Glutamatergic neuron (in vitro differentiated cells): ENCODE data around the gene PLD1. TPM values are rescaled to one million over a fixed set of nuclear protein-coding genes. Genes with fewer than 3 reads are reported as not detected.

Experiments used
- DNase-seq: peaks from one replicate; pipeline ENCODE4 v3.0.0; 2022
- H3K27ac Mint-ChIP-seq: one replicate; pipeline ENCODE4 v1.8.0; 2020; ENCODE audit warnings: mild to moderate bottlenecking, mixed read lengths, inconsistent platforms; ENCODE audit not compliant: unreplicated experiment
- H3K27me3 Mint-ChIP-seq: one replicate; pipeline ENCODE4 v1.8.0; 2020; ENCODE audit warnings: mild to moderate bottlenecking, moderate library complexity, mixed read lengths, inconsistent platforms; ENCODE audit not compliant: unreplicated experiment
- H3K36me3 Mint-ChIP-seq: one replicate; pipeline ENCODE4 v1.8.0; 2020; ENCODE audit warnings: mild to moderate bottlenecking, mixed read lengths, inconsistent platforms; ENCODE audit not compliant: unreplicated experiment
- H3K4me1 Mint-ChIP-seq: one replicate; pipeline ENCODE4 v1.8.0; 2020; ENCODE audit warnings: mild to moderate bottlenecking, low read depth, mixed read lengths, inconsistent platforms; ENCODE audit not compliant: unreplicated experiment
- H3K4me3 Mint-ChIP-seq: one replicate; pipeline ENCODE4 v1.8.0; 2020; ENCODE audit warnings: mild to moderate bottlenecking, mixed read lengths, inconsistent platforms; ENCODE audit not compliant: unreplicated experiment
- H3K9me3 Mint-ChIP-seq: one replicate; pipeline ENCODE4 v1.8.0; 2020; ENCODE audit warnings: mild to moderate bottlenecking, moderate library complexity, mixed read lengths, inconsistent platforms; ENCODE audit not compliant: unreplicated experiment
- total RNA-seq: library from RNA; stranded (reverse); fragmentation: NEBNext Ultra II Directional; extraction: Animal tissue kit (Norgen Biotek cat#: 25700); gene quantifications from one replicate; pipeline ENCODE4 v1.2.1, GENCODE V29; 2021; ENCODE audit not compliant: unreplicated experiment
- TF ChIP-seq, protein P1 (sequence below): fragments of 200-600 bp; sonication (generic); IDR thresholded peaks from one replicate; pipeline ENCODE4 v1.5.0; 2021; ENCODE audit not compliant: partially characterized antibody, unreplicated experiment

PLD1 gene
- total RNA-seq, 1 donor from 2014 or later = 0.61 TPM

DNA sequence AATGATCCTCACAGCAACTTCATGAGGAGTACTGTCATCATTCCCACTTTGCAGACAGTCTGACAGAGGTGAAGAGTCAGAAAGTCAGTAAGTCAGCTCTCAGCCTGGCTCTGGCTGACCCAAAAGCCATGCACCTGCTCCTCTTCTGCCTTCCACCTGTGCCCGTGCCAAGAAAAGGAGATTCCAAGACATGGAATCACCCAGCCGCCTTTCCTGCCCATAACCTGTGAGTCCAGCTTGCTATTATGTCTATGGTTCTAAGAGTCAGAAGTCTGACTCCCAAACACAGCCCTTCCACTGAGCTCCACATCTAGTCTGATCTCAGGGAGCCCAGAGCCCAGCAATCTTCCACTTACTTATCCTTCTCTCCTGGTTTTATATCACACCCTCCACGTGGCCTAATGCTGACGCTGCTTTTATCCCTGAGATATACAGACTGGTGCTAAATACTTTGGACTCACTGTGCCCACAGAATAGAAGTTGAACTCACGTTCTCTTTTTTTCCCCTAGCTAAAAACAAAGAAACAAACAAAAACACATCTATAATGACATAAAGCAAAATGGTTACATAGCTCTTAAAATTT, 66.0 kb downstream of the PLD1 start:
- Mint-ChIP-seq H3K9me3 (peaks cover 2% of the 10 kb centered on the region), H3K27me3 (no peaks in the 10 kb centered on the region), H3K27ac (no peak overlapping the region), H3K4me3 (no peak overlapping the region), H3K36me3 (no peaks in the 10 kb centered on the region), H3K4me1 (no peaks in the 10 kb centered on the region)
- TF ChIP-seq, protein P1, sequence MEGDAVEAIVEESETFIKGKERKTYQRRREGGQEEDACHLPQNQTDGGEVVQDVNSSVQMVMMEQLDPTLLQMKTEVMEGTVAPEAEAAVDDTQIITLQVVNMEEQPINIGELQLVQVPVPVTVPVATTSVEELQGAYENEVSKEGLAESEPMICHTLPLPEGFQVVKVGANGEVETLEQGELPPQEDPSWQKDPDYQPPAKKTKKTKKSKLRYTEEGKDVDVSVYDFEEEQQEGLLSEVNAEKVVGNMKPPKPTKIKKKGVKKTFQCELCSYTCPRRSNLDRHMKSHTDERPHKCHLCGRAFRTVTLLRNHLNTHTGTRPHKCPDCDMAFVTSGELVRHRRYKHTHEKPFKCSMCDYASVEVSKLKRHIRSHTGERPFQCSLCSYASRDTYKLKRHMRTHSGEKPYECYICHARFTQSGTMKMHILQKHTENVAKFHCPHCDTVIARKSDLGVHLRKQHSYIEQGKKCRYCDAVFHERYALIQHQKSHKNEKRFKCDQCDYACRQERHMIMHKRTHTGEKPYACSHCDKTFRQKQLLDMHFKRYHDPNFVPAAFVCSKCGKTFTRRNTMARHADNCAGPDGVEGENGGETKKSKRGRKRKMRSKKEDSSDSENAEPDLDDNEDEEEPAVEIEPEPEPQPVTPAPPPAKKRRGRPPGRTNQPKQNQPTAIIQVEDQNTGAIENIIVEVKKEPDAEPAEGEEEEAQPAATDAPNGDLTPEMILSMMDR = no peak
- no peak for DNase-seq

DNA sequence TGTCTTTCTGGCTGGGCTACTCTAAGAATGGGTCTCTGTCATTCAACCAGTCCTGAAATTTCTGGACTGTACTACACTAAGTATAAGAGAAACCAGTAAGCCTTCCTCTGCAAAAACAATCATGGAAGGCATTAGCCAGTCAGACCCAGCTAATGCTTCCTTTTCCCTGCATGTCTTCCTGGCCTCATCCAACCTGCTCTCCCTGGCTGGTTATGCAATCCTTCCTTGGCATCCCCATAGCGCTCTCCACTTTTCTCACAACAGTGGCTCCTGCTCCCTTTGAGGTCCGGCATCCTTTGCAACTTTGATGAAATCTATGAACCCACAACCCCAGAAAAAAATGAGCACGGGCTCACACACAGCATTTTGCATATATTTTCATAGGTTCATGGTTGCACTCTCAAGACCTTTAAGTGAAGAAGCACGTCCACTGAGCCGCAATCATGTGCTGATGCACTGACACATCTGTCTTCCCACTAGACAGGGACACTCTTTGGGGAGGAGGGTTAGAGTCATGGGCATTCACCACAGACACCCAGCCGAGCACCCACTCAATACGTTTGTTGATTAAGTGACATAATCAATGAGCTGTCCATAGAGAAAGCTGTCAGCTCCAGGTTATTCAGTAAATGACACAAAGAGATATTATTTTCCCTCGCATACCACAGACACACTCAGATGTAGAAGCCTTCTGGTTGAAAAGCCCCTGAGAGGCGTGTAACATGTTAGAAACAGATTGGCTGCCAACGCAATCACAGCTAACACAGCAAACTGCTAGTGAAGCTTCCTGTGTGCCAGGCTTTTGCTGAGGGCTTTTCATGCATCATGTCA, 66.7 kb downstream of the PLD1 start:
- no peak overlapping the region for H3K4me3 Mint-ChIP-seq
- H3K4me1 Mint-ChIP-seq = no peaks in the 10 kb centered on the region
- H3K9me3 Mint-ChIP-seq = peaks cover 2% of the 10 kb centered on the region
- no peaks in the 10 kb centered on the region for H3K27me3 Mint-ChIP-seq
- DNase-seq = no peak
- H3K36me3 Mint-ChIP-seq = no peaks in the 10 kb centered on the region
- TF ChIP-seq, protein P1 = no peak
- H3K27ac Mint-ChIP-seq = no peak overlapping the region

DNA sequence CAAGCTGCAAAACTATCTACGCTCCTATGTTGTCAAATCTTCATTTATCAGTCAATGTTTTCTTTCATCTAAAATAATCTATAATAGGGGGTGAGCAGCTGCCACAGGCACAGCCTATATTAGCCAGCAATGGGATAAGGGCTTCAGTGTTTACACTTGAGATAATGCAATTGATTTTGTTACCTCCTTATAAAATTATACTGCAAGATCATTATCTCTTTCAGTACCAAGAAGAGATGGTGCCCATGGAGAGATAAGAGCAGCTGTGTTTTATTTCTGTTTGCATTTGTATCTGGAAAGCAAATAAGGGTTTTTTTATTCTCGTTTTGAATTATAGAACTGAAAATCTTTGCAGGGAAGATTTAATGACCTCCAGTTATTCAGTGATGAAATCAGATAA, 68.9 kb downstream of the PLD1 start:
- Mint-ChIP-seq H3K27ac (no peak overlapping the region), H3K4me3 (no peak overlapping the region), H3K36me3 (no peaks in the 10 kb centered on the region), H3K9me3 (peaks cover 2% of the 10 kb centered on the region), H3K27me3 (no peaks in the 10 kb centered on the region), H3K4me1 (peaks cover 2% of the 10 kb centered on the region)
- TF ChIP-seq, protein P1 = no peak
- no peak for DNase-seq

DNA sequence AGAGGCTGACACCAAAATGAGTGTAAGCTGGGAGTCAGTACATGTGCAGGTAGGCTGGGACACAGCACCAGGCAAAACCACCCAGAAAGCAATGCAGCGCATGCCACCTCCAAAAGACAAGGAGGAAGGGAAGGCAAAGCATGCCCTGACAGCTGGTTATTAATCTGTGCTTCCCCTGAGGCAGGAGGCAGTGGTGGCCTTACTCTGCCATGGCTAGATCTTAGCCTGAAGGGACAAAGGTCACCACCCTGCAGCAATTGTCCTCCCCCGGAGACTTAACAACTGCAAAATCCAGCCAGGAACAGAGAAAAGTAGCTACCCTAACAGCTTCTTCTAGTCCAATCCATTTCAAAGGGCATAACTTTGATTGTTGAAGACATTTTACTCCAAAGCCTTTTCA, 73.7 kb downstream of the PLD1 start:
- Mint-ChIP-seq H3K9me3 (no peaks in the 10 kb centered on the region), H3K27ac (no peak overlapping the region), H3K4me3 (no peak overlapping the region), H3K4me1 (peaks cover 2% of the 10 kb centered on the region), H3K27me3 (no peaks in the 10 kb centered on the region), H3K36me3 (no peaks in the 10 kb centered on the region)
- DNase-seq = no peak
- TF ChIP-seq, protein P1 = no peak

DNA sequence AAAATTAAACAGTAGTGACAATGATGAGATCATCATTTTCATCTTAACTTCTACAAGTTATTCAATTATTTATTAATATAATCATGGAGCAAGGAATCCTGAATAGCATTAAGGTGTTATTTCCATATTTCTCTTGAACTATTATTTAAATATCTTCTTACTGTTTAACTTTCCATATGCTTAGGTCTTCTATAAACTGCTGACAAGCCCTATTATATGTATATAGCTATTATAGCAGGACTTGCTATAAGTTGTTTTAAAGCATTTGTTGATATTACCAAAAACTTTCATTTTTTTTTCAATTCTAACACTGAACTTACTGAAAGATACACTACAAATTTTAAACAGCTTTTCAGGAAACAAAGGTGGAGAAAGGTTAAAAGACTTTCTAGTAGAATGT, 76.7 kb downstream of the PLD1 start:
- H3K9me3 Mint-ChIP-seq = no peaks in the 10 kb centered on the region
- no peak overlapping the region for H3K4me3 Mint-ChIP-seq
- H3K4me1 Mint-ChIP-seq = peaks cover 2% of the 10 kb centered on the region
- H3K36me3 Mint-ChIP-seq = no peaks in the 10 kb centered on the region
- no peak overlapping the region for H3K27ac Mint-ChIP-seq
- DNase-seq = no peak
- TF ChIP-seq, protein P1 = no peak
- no peaks in the 10 kb centered on the region for H3K27me3 Mint-ChIP-seq
